Measurements from ENCODE around the gene RITA1. TPM values are rescaled to one million over a fixed set of nuclear protein-coding genes. Genes with fewer than 3 reads are reported as not detected.

The RITA1 gene
- total and polyA plus RNA-seq, 12 donors = 17.5 to 84.1 (median 36.7) TPM

DNA sequence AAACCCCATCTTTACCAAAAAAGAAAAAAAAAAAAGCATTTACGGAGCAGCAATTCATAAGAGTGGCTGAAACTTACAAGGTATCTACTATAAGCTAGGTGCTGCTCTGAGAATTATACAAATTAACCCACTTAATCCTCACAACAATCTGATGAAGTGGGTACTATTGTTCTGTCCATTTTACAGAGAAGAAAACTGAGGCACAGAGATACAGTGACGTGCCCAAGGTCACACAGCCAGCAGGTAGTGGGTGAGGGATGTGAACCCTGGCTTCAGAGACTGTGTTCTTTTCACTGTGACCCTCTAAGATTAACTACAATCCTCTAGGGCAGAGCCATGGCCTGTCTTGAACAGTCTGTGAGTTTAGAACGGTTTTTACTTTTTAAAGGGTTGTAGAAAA, 3.5 kb upstream of the RITA1 start:
- Histone ChIP-seq H3K27ac (no peak overlapping the region), H3K4me3 (no peak overlapping the region), H3K4me1 (replicated peaks in 1 of 2) (peaks cover 12 to 30% of the 10 kb centered on the region in 2 donors), H3K36me3 (replicated peaks in 1 of 2) (peaks cover 0 to 42% of the 10 kb centered on the region in 2 donors), H3K9me3 (replicated peaks in 1 of 3) (no peaks in the 10 kb centered on the region), H3K27me3 (no peaks in the 10 kb centered on the region)
- TF ChIP-seq POLR2A (IDR thresholded peaks at IDR 0.05) (no peak), CTCF (IDR thresholded peaks at IDR 0.05) (no peak)
- no peak for DNase-seq
- intact Hi-C loops (cut with DNase I) = loop anchor here in 1 of 2 donors (10.0 kb wide), 1 partner anchor 243 kb away; the partner anchor contains the start of gene SDSL
- 78 to 84% (median 83%) methylated on average over 3 of the region's 3 CpGs for WGBS, 4 donors

DNA sequence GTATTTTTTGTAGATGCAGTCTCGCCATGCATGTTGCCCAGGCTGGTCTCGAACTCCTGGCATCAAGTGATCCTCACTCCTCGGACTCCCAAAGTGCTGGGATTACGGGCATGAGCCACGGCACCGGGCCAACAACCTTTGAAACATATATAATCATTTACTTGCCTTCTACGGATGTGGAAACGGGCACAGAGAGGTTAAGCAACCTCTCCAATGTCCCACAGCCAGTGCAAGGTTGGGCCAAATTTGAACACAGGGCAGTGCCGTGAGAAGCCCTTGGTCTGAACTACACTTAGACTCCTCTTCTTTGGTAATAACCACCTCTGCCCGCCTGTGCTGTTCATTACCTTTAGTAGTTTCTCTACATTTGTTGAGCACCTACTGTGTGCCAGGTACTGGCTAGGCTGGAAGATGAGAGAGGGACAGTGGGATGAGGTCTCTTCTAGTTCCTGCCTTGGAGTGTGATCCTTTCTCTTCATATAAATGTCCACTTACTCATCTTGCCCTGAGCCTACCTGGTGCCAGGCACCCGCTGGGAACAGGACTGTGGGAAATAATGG, 2.4 kb upstream of the RITA1 start:
- TF ChIP-seq CTCF (IDR thresholded peaks at IDR 0.05) (no peak), POLR2A (IDR thresholded peaks at IDR 0.05) (no peak)
- no peak for DNase-seq
- Histone ChIP-seq H3K9me3 (replicated peaks in 1 of 3) (no peaks in the 10 kb centered on the region), H3K27ac (no peak overlapping the region), H3K27me3 (no peaks in the 10 kb centered on the region), H3K36me3 (replicated peaks in 1 of 2) (peaks cover 0 to 30% of the 10 kb centered on the region in 2 donors), H3K4me1 (replicated peaks in 1 of 2) (peaks cover 16 to 40% of the 10 kb centered on the region in 2 donors), H3K4me3 (no peak overlapping the region)
- 92 to 95% (median 94%) methylated on average over 11 of the region's 11 CpGs for WGBS, 4 donors
- intact Hi-C loops (cut with DNase I) = loop anchor here in 1 of 2 donors (10.0 kb wide), 1 partner anchor 242 kb away; the partner anchor contains the start of gene SDSL

- Histone ChIP-seq H3K27me3 (no peaks in the 10 kb centered on the region), H3K4me1 (replicated peaks in 1 of 2) (peaks cover 16 to 35% of the 10 kb centered on the region in 2 donors), H3K9me3 (replicated peaks in 1 of 3) (no peaks in the 10 kb centered on the region), H3K4me3 (peak overlapping the region in 3 of 4 donors; percentile 25 to 95 (median 68)), H3K36me3 (replicated peaks in 1 of 2) (peaks cover 0 to 24% of the 10 kb centered on the region in 2 donors), H3K27ac (peak overlapping the region; percentile 69 to 98 (median 90))
- DNase-seq = peak in 1 of 7 donors; percentile 76
- 26 to 32% (median 28%) methylated on average over 24 to 26 of the region's 26 CpGs for WGBS, 4 donors
- intact Hi-C loops (cut with DNase I) = loop anchor here in 1 of 2 donors (10.0 kb wide), 1 partner anchor 241 kb away; the partner anchor contains the start of gene SDSL
- TF ChIP-seq CTCF (IDR thresholded peaks at IDR 0.05) (no peak), POLR2A (IDR thresholded peaks at IDR 0.05) (no peak)
These were observed 1.2 kb upstream of the RITA1 start for GRCh38 chr12:113184098-113184899.

- peaks cover 16 to 35% of the 10 kb centered on the region in 2 donors for H3K4me1 ChIP-seq (replicated peaks in 1 of 2)
- H3K27me3 ChIP-seq = no peaks in the 10 kb centered on the region
- 0 to 7% (median 1%) methylated on average over 3 to 20 of the region's 20 CpGs for WGBS, 4 donors
- peaks cover 0 to 20% of the 10 kb centered on the region in 2 donors for H3K36me3 ChIP-seq (replicated peaks in 1 of 2)
- no peaks in the 10 kb centered on the region for H3K9me3 ChIP-seq (replicated peaks in 1 of 3)
- no peak for TF ChIP-seq CTCF (IDR thresholded peaks at IDR 0.05)
- TF ChIP-seq POLR2A (IDR thresholded peaks at IDR 0.05) = no peak
- H3K4me3 ChIP-seq = peak overlapping the region in 3 of 4 donors; percentile 30 to 95 (median 68)
- DNase-seq = peak; percentile 87 to 93 (median 92)
- intact Hi-C loops (cut with DNase I) = loop anchor here in 1 of 2 donors (10.0 kb wide), 1 partner anchor 240 kb away; the partner anchor contains the start of gene SDSL
- H3K27ac ChIP-seq = peak overlapping the region; percentile 69 to 98 (median 90)
These were observed 681 bp upstream of the RITA1 start for GRCh38 chr12:113184900-113185179.

Data from adrenal gland (tissue), 12 donors.